ENCODE measurements around the gene TFF2.

TFF2 gene

DNA sequence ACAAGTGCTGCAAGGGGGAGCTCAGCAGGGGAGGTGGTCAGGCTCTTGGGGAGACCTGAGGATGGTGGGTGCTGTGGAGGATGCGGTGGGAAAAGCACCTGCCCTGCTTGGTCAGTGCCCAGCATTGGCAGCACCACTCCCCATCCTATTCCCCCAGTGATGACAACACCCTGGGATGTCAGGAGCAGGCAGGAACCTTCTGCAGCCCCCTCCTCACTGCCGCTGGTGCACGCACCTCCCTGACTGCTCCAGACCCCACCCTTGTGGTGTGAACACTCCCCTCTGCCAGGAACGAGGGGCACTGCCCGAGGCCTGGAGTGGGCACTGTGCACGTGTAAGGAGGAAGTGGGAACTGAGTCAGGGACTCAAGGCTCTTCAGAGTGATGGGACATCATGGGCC, 32.5 kb upstream of the TFF2 start:
- DNase-seq, result no peak

DNA sequence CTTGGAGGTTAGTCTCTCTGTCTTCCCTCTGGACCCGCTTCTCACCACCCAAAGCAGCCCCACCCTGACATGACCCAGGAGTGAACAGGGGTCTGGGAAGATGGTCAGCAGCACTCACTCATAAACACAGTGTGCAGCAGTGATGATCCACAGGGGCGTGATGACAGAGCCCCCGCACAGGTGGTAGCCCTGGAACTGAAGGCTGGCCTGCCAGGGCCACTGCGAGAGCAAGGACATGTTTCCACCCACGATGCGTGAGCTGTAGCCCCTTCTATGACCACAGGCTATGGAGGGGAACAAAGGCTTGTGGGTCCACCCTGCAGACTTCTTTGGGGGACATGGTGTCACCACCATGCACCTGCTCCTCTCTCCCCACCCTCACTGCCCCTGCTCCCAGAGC, 32.1 kb upstream of the TFF2 start:
- DNase-seq, result no peak

DNA sequence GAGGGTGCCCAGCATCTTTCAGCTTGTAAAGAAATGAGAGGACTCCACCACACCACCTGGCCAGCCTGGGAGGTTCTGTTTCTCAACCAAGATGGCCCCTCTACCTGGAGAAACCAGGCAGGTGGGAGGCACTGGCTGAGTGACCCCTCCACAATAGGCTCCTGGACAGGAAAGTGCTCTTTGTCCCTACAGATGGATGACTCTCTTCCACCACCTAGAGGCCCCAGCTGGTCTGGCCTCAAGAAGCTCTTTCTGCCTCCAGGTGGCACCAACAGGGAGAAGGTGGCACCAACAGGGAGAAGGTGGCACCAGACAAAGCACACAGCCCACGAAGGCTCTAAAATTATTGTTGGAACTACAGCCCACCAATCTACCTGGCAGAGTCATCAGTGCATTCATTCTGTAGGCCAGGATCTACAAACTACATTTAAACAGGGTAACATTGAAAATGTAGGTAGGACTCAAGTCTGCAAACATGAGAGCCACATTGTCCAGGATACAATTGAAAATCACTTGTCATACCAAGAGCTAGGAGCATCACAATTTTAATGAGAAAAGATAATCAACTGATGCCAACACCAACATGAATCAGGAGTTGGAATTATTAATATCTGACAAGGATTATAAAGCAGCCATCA, 30.7 kb upstream of the TFF2 start:
- DNase-seq, result no peak

DNA sequence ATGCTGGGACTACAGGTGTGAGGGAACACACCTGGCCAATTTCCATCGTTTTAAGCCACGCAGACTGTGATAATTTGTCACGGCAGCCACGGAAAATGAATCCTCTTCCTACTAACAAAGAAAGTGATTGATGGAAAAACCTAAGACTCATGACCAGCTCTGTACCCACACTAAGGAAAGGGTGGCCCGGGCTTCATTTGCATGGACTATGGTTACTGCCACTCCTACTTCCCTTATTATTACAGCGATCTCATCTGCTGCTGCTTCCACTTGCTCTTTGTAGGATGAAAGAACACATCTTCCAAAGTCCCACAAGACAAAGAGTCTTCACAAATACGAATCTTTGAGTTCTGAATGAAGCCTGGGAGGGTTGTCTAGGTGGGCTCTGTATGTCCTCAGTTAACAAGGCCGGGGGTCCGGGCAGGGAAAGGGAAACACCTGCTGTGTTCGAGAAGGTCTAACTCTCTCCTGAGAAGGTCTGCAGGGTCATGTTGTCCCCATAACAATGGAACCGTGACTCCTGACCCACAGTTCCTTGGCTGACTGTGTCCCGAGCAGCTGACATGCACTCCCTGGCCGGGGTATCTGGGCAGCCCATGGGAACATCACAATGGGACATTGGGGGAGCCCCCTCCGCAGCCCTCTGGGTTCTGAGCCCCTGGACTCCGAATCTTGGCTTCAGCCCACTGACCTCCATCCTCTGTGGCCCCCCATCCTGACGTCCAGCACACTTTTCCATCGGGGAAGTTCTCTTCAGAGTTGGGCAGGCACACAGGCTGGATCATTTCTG, 28.8 kb upstream of the TFF2 start:
- no peak for DNase-seq

DNA sequence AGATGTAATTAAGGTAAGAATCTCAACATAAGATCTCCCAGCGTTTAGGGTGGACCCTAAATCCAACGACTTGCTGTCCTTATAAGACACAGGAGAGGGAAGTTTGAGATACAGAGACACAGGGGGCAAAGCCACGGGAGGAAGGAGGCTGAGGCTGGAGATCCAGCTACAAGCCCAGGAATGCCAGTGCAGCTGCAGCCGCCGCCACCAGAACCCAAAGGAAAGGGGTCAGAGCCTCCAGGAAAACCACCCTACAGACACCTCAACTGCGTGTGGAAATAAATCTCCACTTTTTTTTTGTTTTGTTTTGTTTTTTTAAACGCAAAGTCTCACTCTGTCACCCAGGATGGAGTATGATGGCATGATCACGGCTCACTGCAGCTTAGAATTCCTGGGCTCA, 27.6 kb upstream of the TFF2 start:
- DNase-seq, result no peak

DNA sequence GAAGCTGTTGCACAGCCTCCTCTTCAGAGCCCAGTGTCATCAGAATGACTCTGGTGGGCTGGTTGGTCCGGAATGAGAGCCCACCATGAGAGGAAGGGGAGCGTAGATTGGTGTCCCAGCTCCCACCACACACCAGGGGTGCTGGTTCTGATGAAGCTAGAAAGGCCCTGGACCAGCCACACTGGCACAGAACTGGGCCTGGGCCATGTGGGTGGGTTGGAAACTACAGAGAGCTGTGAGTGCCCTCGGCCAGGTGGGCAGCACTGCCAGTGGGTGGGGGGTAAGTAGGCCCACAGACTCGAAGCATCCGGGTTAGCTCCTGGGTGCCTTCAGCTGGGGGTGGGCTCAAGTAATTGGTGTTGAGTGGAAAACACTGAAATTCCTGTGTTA, 27.2 kb upstream of the TFF2 start:
- DNase-seq, result no peak

DNA sequence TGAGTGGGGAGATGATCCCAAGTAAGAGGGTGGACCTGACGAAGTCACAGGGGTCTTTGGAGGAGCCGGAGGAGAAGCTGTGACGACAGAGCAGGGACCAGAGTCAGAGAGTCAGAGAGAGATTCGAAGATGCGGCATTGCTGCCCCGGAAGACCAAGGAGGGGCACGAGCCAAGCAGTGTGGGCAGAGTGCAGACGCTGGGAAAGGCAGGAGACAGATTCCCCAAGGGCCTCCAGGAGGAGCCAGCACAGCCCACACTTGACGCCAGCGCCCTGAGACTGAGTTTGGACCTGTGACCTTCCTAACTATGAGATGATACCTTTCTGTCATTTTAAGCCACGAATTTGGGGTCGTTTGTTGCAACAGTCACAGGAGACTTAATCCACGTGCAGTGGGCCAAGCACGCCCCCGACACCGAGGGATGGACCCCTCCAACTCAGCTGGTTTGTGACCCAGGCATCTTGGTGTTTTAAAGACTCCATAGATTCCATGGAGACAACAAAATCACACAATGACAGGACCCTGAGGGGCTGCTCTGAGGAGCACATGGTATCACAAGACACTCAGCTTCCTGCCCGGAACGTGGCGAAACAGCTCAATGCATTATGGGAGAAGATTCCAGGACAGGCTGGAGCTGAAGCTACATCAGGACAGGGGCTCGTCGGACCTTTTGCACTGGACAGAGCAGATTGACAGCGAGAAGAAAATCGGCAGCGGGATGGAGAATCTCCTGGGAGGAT, 26.6 kb upstream of the TFF2 start:
- DNase-seq, result no peak

DNA sequence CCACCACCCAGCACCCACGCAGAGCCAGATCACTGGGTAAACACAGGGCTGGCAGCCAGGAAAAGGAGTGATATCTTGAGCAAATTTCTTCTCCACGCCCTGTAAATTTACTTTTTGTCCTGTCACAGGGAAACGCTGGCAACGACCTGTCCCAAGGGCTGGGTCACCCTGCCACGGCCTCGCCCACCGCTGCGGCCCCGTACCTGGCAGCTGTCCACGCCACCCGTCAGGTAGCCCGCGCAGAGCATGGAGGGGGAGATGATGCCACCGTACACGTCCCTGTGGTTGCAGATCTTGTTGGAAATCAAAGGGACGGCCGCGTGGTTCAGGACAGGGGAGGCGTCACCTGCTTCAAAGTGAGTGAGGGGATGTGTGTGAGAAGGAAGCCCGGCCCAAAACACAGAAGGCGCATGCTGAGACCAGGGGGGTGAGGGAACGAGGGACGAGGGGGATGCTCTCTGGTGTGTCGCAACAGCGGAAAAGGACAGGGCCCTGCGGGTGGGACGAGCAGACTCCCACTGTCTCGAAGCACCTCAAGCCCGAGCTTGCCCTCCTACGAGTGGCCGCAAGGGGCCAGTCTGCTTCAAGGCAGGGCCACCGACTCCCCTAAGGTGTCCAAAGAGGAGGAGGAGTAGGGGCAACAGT, 25.7 kb upstream of the TFF2 start:
- no peak for DNase-seq

DNA sequence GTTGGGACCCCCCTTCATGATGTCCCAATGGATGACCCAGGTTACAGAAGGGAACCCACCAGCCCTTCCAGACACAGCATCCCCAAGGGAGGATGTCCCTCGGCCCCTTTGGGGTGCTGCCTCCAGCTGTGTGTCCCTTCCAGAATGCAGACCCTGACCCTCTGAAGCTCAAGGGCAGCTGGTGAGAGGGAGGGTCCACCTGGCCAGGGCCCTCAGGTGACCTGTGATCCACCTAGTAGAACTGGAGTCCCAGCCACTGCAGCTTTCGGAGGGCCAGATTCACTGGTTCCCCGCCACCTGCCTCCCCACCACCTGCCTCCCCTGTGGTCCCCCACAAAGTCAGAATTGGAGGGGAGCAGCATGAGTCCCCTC, 25.2 kb upstream of the TFF2 start:
- no peak for DNase-seq

DNA sequence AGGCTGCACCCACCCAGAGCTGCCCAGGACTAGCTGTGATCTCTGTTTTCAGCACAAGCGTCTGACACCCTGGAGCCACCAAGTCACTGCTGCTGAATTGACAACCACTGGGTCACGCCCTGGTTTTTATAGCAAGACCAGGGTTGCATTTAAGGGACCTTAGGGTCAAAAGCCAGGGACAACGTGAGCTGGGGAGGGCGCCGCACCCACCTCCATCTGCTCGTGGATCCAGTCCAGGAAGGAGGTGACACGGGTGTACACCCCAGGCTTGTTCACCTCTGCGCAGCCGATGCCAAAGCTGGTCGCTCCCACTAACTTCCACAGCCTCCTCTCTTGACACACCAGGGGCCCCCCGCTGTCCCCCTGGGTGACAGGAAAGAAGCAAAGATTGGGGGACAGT, 24.7 kb upstream of the TFF2 start:
- no peak for DNase-seq

DNA sequence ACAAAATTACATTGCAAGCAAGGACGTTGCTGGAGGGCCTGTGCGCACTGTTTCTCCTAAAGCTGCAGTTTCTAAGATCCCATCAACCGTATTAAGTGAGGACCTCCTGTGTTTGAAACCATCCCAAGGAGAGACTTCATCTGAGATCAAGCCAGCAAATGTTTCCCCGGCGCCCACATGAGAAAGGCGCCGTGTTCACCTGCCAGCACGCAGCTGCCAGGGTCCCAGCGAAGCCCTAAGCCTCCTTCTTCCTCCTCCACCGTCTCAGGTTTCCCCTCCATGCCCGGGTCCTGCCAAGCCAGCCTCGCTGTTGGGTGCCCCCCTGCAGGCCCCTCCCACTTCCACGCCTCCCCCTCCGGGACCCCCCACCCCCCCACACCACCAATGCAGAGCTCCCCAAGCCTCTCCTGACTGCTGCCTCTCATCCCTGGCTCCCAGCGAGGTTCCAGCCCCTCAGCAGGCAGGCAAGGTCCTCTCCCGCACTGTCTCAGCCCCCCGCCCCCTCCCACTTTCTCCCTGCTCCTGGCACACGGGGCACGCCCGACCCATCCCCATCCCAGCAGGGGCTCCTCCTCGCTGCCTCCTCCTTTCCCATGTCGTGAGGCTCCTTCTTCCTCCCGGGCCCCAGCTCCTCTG, 24.2 kb upstream of the TFF2 start:
- DNase-seq, result no peak

DNA sequence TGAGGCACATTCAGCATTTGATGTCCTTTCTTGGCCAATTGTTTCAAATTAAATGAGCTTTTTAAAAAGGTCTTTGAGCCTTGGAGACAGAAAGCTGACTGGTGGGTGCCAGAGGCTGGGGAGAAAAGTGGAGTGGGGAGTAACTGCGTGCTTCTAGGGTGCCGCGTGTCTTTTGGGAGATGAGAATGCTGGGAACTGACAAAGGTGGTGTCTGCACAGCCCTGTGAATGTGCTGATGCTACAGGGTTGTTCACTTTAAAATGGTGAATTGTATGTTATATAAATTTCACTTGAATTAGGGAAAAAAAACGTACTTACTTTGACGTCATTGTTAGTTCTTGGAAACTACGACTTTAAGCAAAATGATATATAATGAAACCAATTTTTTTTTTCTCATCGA, 23.7 kb upstream of the TFF2 start:
- no peak for DNase-seq

DNA sequence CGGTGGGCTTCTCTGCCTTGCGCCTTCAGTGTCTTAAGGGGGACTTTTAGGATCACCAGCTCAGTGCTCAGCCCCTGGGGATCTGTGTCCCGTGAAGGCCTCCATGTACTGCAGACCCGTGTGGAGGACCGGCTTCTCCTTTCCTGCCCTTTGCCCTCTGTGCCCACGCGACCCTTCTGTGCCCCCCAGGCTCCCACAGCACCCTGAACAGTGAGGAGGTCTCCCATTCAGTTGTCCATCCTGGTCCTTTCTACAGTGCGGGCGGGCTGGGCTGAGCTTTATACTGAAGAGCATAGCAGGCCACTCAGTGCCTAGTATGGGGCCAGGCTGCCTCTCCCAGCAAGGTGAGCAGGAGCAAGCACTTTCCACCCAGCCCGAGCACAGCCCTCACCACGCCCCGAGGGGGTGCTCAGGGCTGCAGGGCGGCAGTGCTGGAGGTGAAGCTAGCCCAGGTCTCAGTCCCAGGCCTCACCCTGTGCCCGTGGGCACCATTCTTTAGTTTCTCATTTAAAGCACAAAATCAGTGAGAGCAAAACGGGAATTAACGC, 23.2 kb upstream of the TFF2 start:
- DNase-seq, result no peak

DNA sequence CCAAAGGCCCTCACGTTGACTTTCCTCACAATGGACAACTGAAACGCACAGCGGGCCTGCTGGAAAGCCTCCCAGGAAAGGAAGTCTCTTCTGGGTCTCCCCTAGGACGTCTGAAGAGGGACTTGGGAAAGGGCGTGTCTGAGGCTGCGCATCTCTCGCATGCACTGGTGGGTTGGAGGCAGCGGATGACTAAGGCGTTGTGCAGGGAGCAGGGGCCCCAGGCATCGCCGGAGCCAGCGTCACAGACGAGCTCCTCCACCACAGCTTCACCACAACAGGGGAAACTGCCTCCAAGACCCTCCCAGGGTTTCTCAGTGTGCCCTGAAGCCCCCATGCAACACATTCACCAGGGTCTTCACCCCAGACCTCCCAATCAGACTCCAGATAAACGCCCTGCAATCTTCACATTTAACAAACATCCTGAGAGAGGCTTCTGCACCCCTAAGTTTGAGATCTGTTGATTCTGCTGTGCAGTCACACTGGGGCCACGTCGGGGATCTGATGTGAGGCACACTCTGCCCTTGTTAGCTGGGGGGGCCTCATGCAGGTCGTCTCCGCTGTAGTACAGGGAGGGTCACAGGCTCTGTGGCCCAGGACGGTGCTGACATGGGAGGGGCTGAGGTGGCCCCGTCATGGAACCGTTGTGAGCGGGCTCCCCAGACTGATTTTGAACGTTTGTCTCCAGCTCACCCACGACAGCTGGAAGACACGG, 22.6 kb upstream of the TFF2 start:
- no peak for DNase-seq

DNA sequence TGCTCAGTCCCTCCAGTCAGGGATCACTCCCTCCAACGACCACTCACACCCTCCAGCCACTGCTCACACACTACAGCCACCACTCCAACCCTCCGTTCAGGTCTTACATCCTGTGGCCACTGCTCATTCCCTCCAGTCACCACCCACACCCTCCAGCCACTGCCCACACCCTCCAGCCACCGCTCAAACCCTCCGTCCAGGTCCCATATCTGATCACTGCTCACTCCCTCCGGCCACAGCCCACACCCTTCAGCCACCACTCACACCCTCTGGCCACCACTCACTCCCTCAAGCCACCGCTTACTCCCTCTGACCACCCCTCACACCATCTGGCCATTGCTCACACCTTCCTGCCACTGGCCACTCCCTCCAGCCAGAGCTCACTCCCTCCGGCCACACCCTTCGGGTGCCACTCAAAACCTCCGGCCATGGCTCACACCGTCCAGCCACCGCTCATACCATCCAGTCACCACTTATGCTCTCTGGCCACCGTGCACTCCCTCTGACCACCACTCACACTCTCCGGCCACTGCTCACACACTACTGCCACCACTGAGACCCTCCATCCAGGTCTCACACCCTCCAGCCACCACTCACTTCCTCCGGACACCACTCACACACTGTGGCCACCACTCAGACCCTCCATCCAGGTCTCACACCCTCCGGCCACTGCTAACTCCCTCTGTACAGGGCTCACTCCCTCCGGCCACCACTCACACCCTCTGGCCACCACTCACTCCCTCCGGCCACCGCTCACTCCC, 20.3 kb upstream of the TFF2 start:
- DNase-seq, result no peak

DNA sequence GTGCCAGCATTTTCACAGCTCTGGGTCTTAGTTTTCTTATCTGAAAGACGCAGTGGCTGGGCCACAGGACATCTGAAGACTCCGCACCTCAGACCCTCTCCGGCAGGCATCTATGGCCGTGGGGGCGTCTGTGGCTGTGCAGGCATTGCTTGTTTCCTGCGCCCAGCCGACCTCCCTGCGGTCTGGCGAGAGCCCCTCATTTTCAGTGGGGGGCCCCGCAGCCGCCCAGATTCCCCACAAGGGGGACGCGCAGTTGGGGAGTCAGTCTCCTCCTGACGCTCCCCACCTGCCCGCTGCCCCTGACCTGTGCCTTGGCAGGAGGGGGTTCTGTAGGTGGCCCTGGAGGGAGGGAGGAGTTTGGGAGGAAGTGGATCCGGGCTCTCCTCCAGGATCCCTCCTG, 19.0 kb upstream of the TFF2 start:
- DNase-seq, result no peak

DNA sequence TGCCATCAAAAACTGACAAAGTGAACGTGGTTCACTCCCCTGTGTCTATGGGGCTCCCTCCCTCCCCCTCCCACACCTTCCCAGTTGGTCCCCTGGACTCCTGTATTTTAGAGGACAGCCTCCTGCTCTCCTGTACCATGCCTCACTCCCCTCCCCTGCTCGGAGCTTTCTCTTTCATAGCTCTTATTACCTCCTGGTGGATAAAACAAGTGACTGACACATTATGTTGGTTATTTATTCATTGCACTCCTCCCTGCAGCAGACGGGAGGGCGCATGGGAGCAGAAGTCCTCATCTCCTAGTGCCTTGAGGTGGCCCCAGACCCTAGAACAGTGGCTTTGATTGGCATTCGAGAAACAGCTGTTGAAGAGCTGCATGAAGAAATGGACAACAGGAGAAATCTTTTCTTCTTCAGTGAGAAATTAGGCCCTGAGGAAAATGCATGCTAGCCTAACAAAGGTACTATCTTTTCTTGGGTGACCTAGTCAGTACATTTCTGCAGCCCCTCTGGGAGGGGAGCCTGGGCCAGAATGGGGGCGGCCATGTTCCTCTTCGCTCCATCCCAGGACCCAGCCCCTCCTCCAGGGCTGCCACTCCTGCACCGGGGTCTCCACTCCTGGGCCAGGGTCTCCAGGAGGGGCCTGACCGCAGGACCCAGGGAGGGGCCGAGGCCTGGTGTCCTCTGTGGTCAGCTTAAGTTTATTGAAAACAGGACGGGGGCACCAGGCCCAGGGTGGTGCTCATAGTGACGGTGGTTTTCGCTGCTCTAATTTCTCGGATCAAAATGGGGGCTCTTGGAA, 16.8 kb upstream of the TFF2 start:
- DNase-seq, result no peak

DNA sequence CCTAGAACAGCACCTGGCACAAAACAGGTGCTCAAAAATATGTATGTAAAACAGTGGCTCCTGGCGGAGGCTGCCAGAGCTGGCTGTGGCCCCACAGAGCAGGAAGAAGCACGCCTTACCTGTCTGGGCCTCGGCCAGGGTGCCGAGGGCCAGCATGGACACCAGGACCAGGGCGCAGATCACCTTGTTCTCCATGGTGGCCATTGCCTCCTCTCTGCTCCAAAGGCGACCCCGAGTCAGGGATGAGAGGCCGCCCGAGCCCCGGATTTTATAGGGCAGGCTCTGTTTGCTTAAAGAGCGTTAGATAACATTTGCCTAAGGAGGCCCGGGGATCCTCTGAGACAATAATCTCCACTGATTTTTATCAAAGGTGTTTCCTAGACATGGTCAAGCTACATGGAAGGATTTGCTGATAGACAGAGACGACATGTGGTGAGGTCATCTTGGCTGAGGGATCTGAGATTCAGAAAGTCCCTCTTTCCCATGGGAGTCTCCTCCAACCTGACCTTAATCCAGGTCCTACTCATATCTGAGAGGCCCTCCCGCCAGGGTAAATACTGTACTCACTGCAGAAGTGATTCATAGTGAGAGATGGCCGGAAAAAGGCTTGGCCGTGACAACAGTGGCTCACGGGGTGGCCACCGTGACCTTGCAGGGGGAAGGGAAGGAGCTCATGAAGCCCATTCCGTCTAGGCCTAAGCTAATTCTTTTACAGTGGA, 15.7 kb upstream of the TFF2 start, which contains the start of gene TFF1:
Gene TFF1 (minus strand): TSS at position 244 of the 719 bp plus-strand sequence. CDS start 40 bp downstream, at position 204.
- no peak for DNase-seq

DNA sequence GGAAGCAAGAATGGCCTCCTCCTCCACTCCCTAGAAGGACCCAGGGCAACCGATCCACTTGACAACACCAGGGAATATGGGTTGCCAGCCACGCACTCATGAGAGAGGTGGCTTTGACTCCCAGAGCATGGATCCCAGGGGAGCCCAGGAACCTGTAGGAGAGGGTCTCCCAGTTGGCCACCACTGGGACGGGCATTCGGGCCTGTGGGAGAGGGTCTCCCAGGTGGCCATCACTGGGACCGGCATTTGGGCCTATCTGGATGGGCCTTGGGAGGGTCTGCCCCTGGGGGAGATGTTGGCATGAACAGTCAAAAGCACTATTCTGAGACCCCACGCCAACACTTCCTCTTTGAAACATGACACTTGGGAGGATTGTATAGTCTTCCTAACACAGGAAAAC, 15.0 kb upstream of the TFF2 start:
- no peak for DNase-seq
